ENCODE results near the gene BORCS6.

BORCS6 gene

GRCh38 chr17:8153525-8153956 is 36.4 kb downstream of the BORCS6 start:
- peak; percentile 72 for DNase-seq

- DNase-seq: no peak
Observed at GRCh38 chr17:8153031-8153451, 36.9 kb downstream of the BORCS6 start.

GRCh38 chr17:8152112-8152775 is 37.7 kb downstream of the BORCS6 start, which contains the start of gene PER1:
TSS of gene PER1 (minus strand) at chr17:8152404. CDS start at chr17:8150706, 1,698 bp downstream.
- peak; percentile 92 for DNase-seq

GRCh38 chr17:8151641-8152111 is 38.3 kb downstream of the BORCS6 start:
- DNase-seq: peak; percentile 78

GRCh38 chr17:8151120-8151640 is 38.8 kb downstream of the BORCS6 start:
- peak; percentile 93 for DNase-seq

GRCh38 chr17:8150194-8151119 is 39.5 kb downstream of the BORCS6 start:
- no peak for DNase-seq

GRCh38 chr17:8149419-8150193 is 40.4 kb downstream of the BORCS6 start:
- DNase-seq: no peak

- DNase-seq: no peak
Observed at GRCh38 chr17:8148560-8148959, 41.4 kb downstream of the BORCS6 start.

- no peak for DNase-seq
Observed at GRCh38 chr17:8147805-8148404, 42.1 kb downstream of the BORCS6 start.

- DNase-seq: no peak
Observed at GRCh38 chr17:8147141-8147804, 42.7 kb downstream of the BORCS6 start.

GRCh38 chr17:8146381-8147140 is 43.4 kb downstream of the BORCS6 start:
- no peak for DNase-seq

- no peak for DNase-seq
Observed at GRCh38 chr17:8145811-8146210, 44.2 kb downstream of the BORCS6 start.

- DNase-seq: no peak
Observed at GRCh38 chr17:8144401-8145231, 45.4 kb downstream of the BORCS6 start.

GRCh38 chr17:8143581-8144400 is 46.2 kb downstream of the BORCS6 start:
- no peak for DNase-seq

- DNase-seq: no peak
Observed at GRCh38 chr17:8142887-8143580, 46.9 kb downstream of the BORCS6 start.

- DNase-seq: no peak
Observed at GRCh38 chr17:8142158-8142886, 47.7 kb downstream of the BORCS6 start.

GRCh38 chr17:8141741-8142140 is 48.2 kb downstream of the BORCS6 start:
- DNase-seq: no peak

GRCh38 chr17:8141045-8141444 is 48.9 kb downstream of the BORCS6 start:
- DNase-seq: no peak
